ENCODE results near the gene ZFP64.
A peak's percentile ranks its signal among the peaks of the same experiment; 100 is the strongest.

Gene ZFP64

DNA sequence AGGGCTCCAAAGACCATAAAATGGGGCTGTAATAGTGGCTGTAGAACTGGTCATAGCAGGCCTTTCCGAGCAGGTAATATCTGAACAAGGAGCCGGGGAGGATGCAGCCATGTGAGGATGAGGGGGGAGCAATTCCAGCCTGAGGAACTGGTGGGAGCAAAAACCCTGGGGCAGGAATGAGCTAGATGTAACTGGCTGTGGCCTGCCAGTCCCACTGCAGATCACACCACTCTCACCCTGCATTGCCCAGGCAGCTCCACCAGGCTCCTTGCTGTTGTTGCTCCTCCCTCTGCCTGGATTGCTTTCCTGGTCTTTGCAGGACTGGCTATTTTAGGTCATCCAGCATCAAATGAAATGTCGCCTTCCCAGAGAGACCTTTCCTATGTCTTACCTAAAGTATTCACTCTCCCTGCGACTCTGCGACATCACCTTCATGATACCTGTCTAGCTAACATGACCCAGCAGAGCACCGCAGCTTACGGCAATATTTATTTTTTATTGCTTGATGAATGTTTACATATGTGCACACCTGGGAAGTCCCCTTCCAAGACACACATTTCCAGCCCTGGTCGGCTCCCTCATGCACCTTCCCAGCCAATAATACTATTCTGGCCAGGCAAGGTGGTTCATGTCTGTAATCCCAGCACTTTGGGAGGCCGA is 2.4 kb upstream of the ZFP64 start:
- TF ChIP-seq, protein P1, sequence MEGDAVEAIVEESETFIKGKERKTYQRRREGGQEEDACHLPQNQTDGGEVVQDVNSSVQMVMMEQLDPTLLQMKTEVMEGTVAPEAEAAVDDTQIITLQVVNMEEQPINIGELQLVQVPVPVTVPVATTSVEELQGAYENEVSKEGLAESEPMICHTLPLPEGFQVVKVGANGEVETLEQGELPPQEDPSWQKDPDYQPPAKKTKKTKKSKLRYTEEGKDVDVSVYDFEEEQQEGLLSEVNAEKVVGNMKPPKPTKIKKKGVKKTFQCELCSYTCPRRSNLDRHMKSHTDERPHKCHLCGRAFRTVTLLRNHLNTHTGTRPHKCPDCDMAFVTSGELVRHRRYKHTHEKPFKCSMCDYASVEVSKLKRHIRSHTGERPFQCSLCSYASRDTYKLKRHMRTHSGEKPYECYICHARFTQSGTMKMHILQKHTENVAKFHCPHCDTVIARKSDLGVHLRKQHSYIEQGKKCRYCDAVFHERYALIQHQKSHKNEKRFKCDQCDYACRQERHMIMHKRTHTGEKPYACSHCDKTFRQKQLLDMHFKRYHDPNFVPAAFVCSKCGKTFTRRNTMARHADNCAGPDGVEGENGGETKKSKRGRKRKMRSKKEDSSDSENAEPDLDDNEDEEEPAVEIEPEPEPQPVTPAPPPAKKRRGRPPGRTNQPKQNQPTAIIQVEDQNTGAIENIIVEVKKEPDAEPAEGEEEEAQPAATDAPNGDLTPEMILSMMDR (IDR thresholded peaks at IDR 0.05): no peak

DNA sequence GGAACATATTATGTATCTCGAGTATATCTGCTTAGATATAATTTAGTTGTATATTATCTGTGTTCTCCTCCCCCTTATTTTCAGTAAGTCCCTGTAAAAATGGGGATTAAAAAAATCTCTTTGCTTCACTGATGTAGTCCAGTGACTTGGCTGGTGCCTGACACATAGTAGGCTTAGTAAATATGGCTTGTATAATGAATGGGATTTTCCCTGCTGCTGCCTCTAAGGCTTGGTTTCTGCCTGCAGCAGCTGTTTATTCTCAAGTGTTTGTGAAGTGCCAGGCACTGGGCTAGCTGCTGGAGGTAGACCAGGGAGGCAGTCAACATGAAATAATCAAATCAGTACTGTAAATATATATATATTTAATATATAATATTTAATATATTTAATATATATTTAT is 1.6 kb upstream of the ZFP64 start:
- TF ChIP-seq, protein P1 (IDR thresholded peaks at IDR 0.05): no peak

- TF ChIP-seq, protein P1 (IDR thresholded peaks at IDR 0.05): peak; percentile 31; the same call in 1 of the 2 replicates
These were observed 538 bp upstream of the ZFP64 start for GRCh38 chr20:52191916-52192718.

GRCh38 chr20:52190437-52191131 is 995 bp downstream of the ZFP64 start:
- TF ChIP-seq, protein P1 (IDR thresholded peaks at IDR 0.05): no peak

GRCh38 chr20:52181766-52182165 is 9.8 kb downstream of the ZFP64 start:
- TF ChIP-seq, protein P1 (IDR thresholded peaks at IDR 0.05): no peak

DNA sequence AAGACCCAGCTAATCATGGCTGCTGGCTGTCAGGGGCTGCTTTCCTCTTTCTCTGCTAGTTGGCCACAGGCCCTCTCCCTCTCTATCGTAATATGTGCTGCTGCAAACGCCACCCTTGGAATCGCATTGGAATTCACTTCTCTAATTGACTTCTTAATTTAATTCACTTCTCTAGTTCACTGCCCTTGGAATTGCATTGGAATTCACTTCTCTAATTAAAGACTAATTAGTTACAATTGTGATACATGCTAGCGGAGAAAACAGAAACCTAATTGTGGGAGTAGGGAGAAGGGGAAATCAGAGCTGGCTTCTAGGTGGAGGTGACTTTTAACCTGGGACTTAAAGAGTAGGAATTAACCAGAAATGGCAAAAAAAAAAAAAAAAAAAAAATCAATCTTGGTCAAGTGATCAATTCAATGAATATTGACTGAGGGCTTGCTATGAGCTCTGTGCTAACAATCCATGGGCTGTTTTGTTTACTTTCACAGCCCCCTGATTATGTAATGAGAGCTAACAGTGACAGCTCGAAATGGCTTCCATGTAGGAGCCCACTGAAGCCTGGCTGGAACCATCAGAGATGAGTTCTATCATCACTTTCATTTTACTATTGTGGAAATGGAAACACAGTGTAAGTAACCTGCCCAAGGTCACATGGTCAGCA is 11.3 kb downstream of the ZFP64 start:
- TF ChIP-seq, protein P1 (IDR thresholded peaks at IDR 0.05): no peak
